ENCODE measurements around the gene ABCC8.

DNA sequence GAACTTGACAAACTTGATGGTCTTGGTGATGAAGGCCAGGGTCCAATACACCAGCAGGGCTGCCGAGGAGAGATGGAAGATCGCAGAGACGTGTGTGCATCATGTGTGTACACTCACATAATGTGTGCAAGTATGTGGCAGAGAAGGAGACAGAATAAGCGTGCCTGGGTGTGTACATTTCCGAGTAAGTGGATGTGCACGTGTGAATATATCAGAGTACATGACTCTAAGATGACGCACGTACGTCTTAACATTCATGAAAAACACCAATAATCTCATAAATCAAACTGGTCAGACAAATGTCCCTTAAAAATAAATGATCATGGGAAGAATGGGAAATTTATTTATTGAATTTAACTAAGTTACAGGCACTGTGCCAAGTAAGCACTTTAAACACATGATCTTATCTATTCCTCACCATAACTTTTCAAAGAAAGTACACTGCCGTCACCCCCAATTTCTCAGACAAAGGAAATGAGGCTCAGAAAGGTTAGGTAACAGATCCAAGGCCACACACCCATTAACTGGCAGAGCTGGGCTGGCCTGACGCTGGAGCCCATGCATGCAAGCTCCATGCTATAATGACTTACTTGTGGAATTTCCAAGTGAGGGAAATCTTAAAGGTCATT lies 13.0 kb downstream of the ABCC8 start:
- TF ChIP-seq POLR2A (IDR thresholded peaks at IDR 0.05; ENCODE audit: low read length) (no peak), GATA1 (IDR thresholded peaks at IDR 0.05; ENCODE audit: low read depth, low read length) (no peak)

Data from erythroblast (primary cell).